Astrocyte (in vitro differentiated cells and primary cell): ENCODE data around the gene TMEM107. TPM values are rescaled to one million over a fixed set of nuclear protein-coding genes. Genes with fewer than 3 reads are reported as not detected.

Experiments
- DNase-seq: peaks from one replicate; pipeline ENCODE4 v3.0.0-alpha.2; 2010; ENCODE audit warnings: low read depth
- FAIRE-seq: peaks from 2 replicates; lab custom pipeline; 2011; peaks lifted over from hg19 to GRCh38; lab: Jason Lieb, UNC
- H2AFZ ChIP-seq: 2 replicates; pipeline ENCODE4 v1.6.0; 2012; ENCODE audit warnings: low read depth, low read length, inconsistent platforms
- H3K27ac ChIP-seq: 2 replicates; pipeline ENCODE4 v1.5.1; 2011; ENCODE audit warnings: low read depth, low read length, inconsistent platforms
- H3K27me3 ChIP-seq: 2 replicates; pipeline ENCODE4 v1.6.0; 2011; ENCODE audit warnings: low read length, inconsistent platforms; ENCODE audit not compliant: insufficient read depth
- H3K36me3 ChIP-seq: 2 replicates; pipeline ENCODE4 v1.5.1; 2011; ENCODE audit warnings: low read length, inconsistent platforms; ENCODE audit not compliant: insufficient read depth
- H3K4me1 ChIP-seq: 2 replicates; pipeline ENCODE4 v1.5.1; 2011; ENCODE audit warnings: low read length, inconsistent platforms; ENCODE audit not compliant: insufficient read depth
- H3K4me2 ChIP-seq: 2 replicates; pipeline ENCODE4 v1.6.0; 2012; ENCODE audit warnings: low read length, inconsistent platforms
- H3K4me3 ChIP-seq: 2 replicates; pipeline ENCODE4 v1.5.1; 2011; ENCODE audit warnings: low read depth, mild to moderate bottlenecking, low read length, inconsistent platforms; ENCODE audit not compliant: insufficient read depth
- H3K79me2 ChIP-seq: 2 replicates; pipeline ENCODE4 v1.6.0; 2012; ENCODE audit warnings: mild to moderate bottlenecking, low read length, inconsistent platforms; ENCODE audit not compliant: insufficient read depth
- H3K9ac ChIP-seq: 2 replicates; pipeline ENCODE4 v1.6.0; 2012; ENCODE audit warnings: mild to moderate bottlenecking, low read length, inconsistent platforms
- H3K9me3 ChIP-seq: 2 replicates; pipeline ENCODE4 v1.5.1; 2012; ENCODE audit warnings: low read depth, mild to moderate bottlenecking, low read length, inconsistent platforms; ENCODE audit not compliant: insufficient read depth
- H4K20me1 ChIP-seq: 2 replicates; pipeline ENCODE4 v1.6.0; 2012; ENCODE audit warnings: low read length, inconsistent platforms; ENCODE audit not compliant: insufficient read depth
- H3K27ac Mint-ChIP-seq: one replicate; pipeline ENCODE4 v1.8.0; 2021; ENCODE audit warnings: mild to moderate bottlenecking, mixed read lengths; ENCODE audit not compliant: unreplicated experiment
- H3K27me3 Mint-ChIP-seq: one replicate; pipeline ENCODE4 v1.8.0; 2021; ENCODE audit warnings: low read depth, mixed read lengths; ENCODE audit not compliant: unreplicated experiment
- H3K36me3 Mint-ChIP-seq: one replicate; pipeline ENCODE4 v1.8.0; 2021; ENCODE audit warnings: low read depth, mixed read lengths; ENCODE audit not compliant: unreplicated experiment
- H3K4me1 Mint-ChIP-seq: one replicate; pipeline ENCODE4 v1.8.0; 2021; ENCODE audit warnings: low read depth, mixed read lengths; ENCODE audit not compliant: unreplicated experiment
- H3K4me3 Mint-ChIP-seq: one replicate; pipeline ENCODE4 v1.8.0; 2021; ENCODE audit warnings: mild to moderate bottlenecking, moderate library complexity, mixed read lengths; ENCODE audit not compliant: unreplicated experiment
- H3K9me3 Mint-ChIP-seq: one replicate; pipeline ENCODE4 v1.8.0; 2021; ENCODE audit warnings: mild to moderate bottlenecking, mixed read lengths; ENCODE audit not compliant: unreplicated experiment
- EZH2 ChIP-seq: IDR thresholded peaks from 2 replicates; pipeline ENCODE4 v1.6.1; 2012; ENCODE audit warnings: mild to moderate bottlenecking, low read length, inconsistent platforms; ENCODE audit not compliant: insufficient read depth
- microRNA-seq: library from miRNA; unstranded; fragments of <30 nt; microRNA quantifications from one replicate; pipeline ENCODE4 v1.2.0, GENCODE V29; 2020
- total RNA-seq: library from RNA; stranded (reverse); gene quantifications from 2 replicates; pipeline ENCODE4 v1.2.1, GENCODE V29; 2021
- TF ChIP-seq, protein P1 (sequence below): IDR thresholded peaks from 2 replicates; pipeline ENCODE4 v1.5.1; 2011; ENCODE audit warnings: low read depth, mild to moderate bottlenecking, inconsistent platforms, low read length, moderate library complexity; ENCODE audit not compliant: insufficient read depth

TMEM107 gene
- total RNA-seq, 1 donor from 2014 or later: 9.4 TPM

DNA sequence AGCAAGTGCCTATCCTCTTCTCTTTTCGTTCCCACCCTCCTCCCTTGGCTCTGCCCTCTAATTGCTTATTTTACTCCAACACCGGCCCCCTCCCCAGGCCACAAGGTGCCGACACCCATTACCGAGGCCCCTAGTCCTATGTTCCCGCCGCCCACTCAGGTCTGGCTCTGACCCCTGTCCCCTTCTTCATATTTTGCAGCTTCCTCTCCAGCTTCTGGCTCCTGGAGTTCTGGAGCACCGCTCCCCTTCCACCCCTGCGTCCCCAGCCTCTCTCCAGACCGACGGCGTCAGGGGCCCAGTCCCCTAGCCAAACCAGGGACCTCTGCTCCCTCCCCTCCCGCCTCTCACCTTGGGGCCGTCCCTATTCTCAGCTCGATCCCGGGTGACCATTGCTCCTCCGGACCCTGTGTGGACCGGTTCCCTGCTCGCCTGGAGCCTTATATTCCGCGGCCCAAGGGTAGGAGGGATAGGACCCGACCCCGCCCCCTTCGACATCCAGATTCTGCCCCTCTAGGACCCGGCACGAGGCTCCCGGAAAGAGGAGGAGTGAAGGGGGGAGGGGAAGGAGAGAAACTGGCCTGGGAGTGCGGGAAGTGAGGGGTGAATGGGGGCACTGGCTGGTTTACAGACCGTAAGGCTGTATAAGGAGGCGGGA, 52.4 kb downstream of the TMEM107 start, which contains the start of gene HES7:
HES7 (minus strand) TSS at position 412 of the 655 bp plus-strand sequence; CDS start at position 390, 22 bp downstream.
- Histone ChIP-seq H3K79me2 (no peaks in the 10 kb centered on the region), H3K9me3 (no peaks in the 10 kb centered on the region), H2AFZ (peak within 1 kb of the TSS; percentile 85), H3K4me1 (peaks cover 47% of the 10 kb centered on the region), H3K9ac (peak within 1 kb of the TSS; percentile 49), H3K27ac (no peak within 1 kb of the TSS), H3K4me2 (peak within 1 kb of the TSS; percentile 97), H3K27me3 (peaks cover 20% of the 10 kb centered on the region), H3K4me3 (peak within 1 kb of the TSS; percentile 60), H4K20me1 (peaks cover 15% of the 10 kb centered on the region), H3K36me3 (no peaks in the 10 kb centered on the region)
- H3K27me3 Mint-ChIP-seq: peaks cover 36% of the 10 kb centered on the region
- peak within 1 kb of the TSS; percentile 48 for H3K27ac Mint-ChIP-seq
- DNase-seq (no peak), FAIRE-seq (no peak)
- no peaks in the 10 kb centered on the region for H3K9me3 Mint-ChIP-seq
- H3K4me3 Mint-ChIP-seq: peak within 1 kb of the TSS; percentile 83
- no peaks in the 10 kb centered on the region for H3K36me3 Mint-ChIP-seq
- H3K4me1 Mint-ChIP-seq: peaks cover 14% of the 10 kb centered on the region
- peak; percentile 42 for TF ChIP-seq EZH2
- TF ChIP-seq, protein P1, sequence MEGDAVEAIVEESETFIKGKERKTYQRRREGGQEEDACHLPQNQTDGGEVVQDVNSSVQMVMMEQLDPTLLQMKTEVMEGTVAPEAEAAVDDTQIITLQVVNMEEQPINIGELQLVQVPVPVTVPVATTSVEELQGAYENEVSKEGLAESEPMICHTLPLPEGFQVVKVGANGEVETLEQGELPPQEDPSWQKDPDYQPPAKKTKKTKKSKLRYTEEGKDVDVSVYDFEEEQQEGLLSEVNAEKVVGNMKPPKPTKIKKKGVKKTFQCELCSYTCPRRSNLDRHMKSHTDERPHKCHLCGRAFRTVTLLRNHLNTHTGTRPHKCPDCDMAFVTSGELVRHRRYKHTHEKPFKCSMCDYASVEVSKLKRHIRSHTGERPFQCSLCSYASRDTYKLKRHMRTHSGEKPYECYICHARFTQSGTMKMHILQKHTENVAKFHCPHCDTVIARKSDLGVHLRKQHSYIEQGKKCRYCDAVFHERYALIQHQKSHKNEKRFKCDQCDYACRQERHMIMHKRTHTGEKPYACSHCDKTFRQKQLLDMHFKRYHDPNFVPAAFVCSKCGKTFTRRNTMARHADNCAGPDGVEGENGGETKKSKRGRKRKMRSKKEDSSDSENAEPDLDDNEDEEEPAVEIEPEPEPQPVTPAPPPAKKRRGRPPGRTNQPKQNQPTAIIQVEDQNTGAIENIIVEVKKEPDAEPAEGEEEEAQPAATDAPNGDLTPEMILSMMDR: no peak

DNA sequence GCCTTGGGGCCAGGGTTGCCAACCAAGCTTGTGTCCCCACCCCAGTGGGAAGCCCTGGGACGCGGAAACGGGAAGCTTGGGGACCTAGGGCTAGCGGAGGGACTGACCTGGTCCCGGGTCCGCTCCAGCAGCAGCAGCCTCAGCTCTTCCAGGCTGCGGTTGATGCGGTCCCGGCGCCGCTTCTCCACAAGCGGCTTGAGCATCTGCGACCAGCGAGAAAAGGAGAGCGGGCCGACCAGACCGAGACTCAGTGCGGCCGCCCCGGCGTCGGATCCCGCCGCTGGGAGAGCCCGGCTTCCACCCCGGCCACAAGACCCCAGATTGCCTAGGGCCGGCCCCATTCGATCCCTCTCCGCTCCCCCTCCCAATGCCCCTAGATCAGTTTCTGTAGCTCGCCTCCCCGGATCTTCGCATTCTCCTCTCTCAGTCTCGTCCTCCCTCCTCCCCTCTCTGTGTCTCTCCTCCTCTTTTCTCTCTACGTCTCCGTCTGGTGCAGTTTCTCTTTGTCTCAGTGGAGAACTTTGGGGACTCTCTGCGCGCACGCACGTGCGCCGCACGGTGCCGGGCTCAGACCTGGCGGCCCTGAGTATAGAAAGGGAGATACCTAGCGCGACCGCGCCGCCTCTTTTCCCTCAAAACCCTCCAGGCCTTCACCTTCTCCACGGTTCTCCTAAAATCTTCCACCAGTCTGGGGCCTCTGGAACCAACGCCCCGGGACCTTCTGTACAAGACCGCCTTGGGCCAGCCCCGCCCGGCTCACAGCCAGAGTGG, 53.1 kb downstream of the TMEM107 start:
- H2AFZ ChIP-seq: peak overlapping the region; percentile 85
- peaks cover 52% of the 10 kb centered on the region for H3K4me1 ChIP-seq
- H3K9ac ChIP-seq: peak overlapping the region; percentile 49
- Mint-ChIP-seq H3K27ac (peak overlapping the region; percentile 48), H3K4me3 (peak overlapping the region; percentile 83), H3K36me3 (no peaks in the 10 kb centered on the region), H3K27me3 (peaks cover 32% of the 10 kb centered on the region), H3K9me3 (no peaks in the 10 kb centered on the region), H3K4me1 (peaks cover 14% of the 10 kb centered on the region)
- H3K27ac ChIP-seq: no peak overlapping the region
- no peaks in the 10 kb centered on the region for H3K36me3 ChIP-seq
- peak overlapping the region; percentile 97 for H3K4me2 ChIP-seq
- TF ChIP-seq, protein P1: no peak
- TF ChIP-seq EZH2: peak; percentile 56
- FAIRE-seq (no peak), DNase-seq (no peak)
- no peaks in the 10 kb centered on the region for H3K9me3 ChIP-seq
- H3K27me3 ChIP-seq: peaks cover 20% of the 10 kb centered on the region
- peak overlapping the region; percentile 60 for H3K4me3 ChIP-seq
- no peaks in the 10 kb centered on the region for H3K79me2 ChIP-seq
- H4K20me1 ChIP-seq: peaks cover 15% of the 10 kb centered on the region

Small RNA genes within 50 kb of the gene (microRNA-seq; reads per million reads assigned to microRNA genes)
- gene MIR4521 (280 reads per million, percentile 74 among the genes with 10 or more reads in this experiment), gene MIR6883 (1.1 reads per million)

Other genes starting within 250 kb of the TMEM107 start
- gene KCNAB3, start 246.5 kb downstream of the TMEM107 start, total RNA-seq: 1.0 and 1.4 TPM in 2 replicates
- 184 and 188 TPM in 2 replicates for gene TRAPPC1, start 244.4 kb downstream of the TMEM107 start, total RNA-seq
- gene CNTROB, start 244.2 kb downstream of the TMEM107 start, total RNA-seq: 22.3 and 25.3 TPM in 2 replicates
- gene GUCY2D, start 173.8 kb downstream of the TMEM107 start, total RNA-seq: not detected in 2 replicates
- not detected in 2 replicates for gene ALOX15B, start 137.3 kb downstream of the TMEM107 start, total RNA-seq
- gene ALOX12B, start 88.7 kb downstream of the TMEM107 start, total RNA-seq: not detected in 2 replicates
- 0.17 and 0.82 TPM in 2 replicates for gene ALOXE3, start 57.9 kb downstream of the TMEM107 start, total RNA-seq
- 0.64 and 1.0 TPM in 2 replicates for gene HES7, start 52.3 kb downstream of the TMEM107 start, total RNA-seq
- gene PER1, start 24.0 kb downstream of the TMEM107 start, total RNA-seq: 17.0 and 18.1 TPM in 2 replicates
- 28.0 and 31.3 TPM in 2 replicates for gene VAMP2, start 13.4 kb downstream of the TMEM107 start, total RNA-seq
- gene BORCS6, start 13.8 kb upstream of the TMEM107 start, total RNA-seq: 5.7 and 6.6 TPM in 2 replicates
- 3.7 and 7.6 TPM in 2 replicates for gene AURKB, start 34.2 kb upstream of the TMEM107 start, total RNA-seq
- 14.3 and 14.7 TPM in 2 replicates for gene CTC1, start 71.7 kb upstream of the TMEM107 start, total RNA-seq
- gene PFAS, start 72.9 kb upstream of the TMEM107 start, total RNA-seq: 33.7 and 35.4 TPM in 2 replicates
- gene RANGRF, start 112.3 kb upstream of the TMEM107 start, total RNA-seq: 14.1 and 16.1 TPM in 2 replicates
- 2.1 and 2.8 TPM in 2 replicates for gene SLC25A35, start 119.0 kb upstream of the TMEM107 start, total RNA-seq
- gene ARHGEF15, start 133.9 kb upstream of the TMEM107 start, total RNA-seq: 0.23 TPM in 1 of 2 replicates, not detected in the other
- gene ODF4, start 163.5 kb upstream of the TMEM107 start, total RNA-seq: not detected in 2 replicates
- 1,192 and 1,342 TPM in 2 replicates for gene RPL26, start 206.8 kb upstream of the TMEM107 start, total RNA-seq
- not detected in 2 replicates for gene RNF222, start 221.4 kb upstream of the TMEM107 start, total RNA-seq